Measurements from ENCODE around the gene PHF5A.
A peak's percentile ranks its signal among the peaks of the same experiment; 100 is the strongest.
"Not testable (repeated sequence)": the region's sequence is repeated elsewhere in the genome, so short reads cannot be mapped to it uniquely, and the experiment has no call there.

Gene PHF5A

DNA sequence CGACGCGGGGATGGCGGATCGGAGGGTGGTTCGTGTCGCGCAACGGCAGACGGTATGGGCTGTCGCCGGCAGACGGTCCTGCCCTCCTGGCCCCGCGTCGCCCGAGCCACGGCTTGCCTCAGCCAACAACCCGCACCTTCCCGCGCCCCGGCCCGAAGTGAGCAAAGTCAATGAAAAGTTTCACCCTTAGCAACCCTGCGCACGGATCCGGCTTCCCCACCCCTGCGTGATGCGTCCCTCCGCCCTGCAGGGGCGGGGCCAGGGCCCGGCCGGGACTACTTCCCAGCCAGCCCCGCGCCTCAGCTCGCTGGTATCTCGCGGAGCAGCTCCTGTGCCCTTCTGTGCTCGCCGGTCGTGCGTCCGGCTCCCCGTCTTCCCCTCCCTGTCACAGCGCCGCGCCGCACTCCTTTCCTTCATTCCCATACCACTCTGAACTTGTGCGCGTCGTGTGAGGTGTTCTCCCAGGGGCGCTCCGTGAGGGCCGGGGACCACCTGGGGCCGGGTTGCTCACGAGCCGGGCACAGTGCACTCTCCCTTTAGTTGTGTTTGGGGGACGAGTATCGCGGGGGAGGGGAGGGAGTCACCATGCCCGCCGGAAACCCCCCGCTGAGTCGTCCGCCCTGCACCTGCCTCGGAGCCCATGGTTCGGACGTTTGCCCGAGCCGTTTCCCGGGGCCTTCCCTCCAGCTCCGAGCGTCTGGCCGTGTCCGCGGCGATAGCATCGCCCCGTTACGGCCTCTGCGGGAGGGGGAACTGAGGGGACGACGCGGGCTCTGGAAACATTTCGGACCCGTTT is 21.7 kb downstream of the PHF5A start, which contains the start of gene TOB2:
Gene TOB2 (minus strand): TSS at position 163 of the 796 bp plus-strand sequence. CDS start 9,456 bp downstream, outside the sequence.
- peak; percentile 94 for DNase-seq (ENCODE audit: low spot score)

DNA sequence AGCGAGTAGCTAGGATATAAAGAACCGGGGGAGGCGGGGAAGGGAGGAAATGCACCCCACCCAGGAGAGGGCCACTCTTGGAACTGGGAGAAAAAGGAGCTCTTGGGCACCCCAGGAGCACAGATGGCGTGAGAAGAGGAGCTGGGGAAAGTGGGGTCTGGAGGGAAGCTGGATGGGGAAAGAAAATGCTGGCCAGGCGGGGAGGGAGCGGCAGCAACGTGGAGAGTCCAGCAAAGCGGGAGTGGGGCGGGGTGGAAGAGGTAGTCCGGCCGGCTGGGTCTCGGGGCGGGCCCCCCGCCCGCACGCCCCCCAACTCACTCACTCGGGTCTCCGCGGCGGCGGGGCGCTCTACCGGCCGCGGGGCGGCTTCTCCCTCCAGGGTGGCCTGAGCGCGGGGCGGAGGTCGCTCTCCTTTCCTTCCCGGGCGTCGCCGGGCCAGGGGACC is 22.4 kb downstream of the PHF5A start:
- DNase-seq (ENCODE audit: low spot score), result peak; percentile 48

DNA sequence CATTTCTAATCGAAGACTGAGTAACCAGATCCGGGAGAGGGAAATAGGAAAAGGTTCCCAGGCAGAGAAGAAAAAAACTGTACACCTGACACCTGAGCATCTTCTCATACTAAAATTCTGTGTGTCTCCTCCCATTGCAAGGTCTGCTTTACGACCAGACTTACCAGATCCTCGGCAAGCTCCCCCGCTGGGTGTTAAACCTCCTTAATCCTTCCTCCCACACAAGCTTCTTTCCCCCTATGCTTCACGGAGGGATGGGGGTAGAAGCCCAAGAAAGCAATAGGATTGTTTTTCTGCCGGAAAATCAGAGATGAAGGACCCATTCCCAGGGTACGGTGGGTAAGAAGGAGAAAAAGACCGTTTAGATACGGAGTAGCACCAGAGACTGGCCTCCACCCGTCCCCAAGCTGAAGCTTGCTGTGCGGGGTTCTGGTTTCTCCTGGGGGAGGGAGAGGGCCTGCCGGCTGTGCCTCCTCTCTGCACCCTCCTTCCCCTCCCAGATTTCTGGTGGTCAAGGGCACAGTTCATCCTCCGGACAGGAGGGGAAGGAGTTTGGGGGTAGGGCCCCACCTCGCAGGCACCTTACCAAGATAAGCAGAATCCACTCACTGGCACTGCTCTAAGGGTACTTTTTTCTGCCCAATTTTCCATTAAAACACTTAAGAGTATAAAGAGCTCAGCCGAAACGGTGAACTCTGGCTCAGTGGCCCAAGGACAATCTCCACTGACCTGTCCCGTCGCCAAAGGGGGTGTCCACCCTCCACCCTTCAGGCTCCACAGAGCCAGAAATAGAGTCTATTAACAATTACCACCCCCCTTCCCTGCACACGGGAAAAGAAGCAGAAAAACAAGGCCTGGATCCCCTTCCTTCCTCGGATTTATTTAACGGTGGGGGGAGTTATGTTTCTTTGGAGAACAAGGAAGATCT is 23.1 kb downstream of the PHF5A start:
- peak; percentile 54 for DNase-seq (ENCODE audit: low spot score)

DNA sequence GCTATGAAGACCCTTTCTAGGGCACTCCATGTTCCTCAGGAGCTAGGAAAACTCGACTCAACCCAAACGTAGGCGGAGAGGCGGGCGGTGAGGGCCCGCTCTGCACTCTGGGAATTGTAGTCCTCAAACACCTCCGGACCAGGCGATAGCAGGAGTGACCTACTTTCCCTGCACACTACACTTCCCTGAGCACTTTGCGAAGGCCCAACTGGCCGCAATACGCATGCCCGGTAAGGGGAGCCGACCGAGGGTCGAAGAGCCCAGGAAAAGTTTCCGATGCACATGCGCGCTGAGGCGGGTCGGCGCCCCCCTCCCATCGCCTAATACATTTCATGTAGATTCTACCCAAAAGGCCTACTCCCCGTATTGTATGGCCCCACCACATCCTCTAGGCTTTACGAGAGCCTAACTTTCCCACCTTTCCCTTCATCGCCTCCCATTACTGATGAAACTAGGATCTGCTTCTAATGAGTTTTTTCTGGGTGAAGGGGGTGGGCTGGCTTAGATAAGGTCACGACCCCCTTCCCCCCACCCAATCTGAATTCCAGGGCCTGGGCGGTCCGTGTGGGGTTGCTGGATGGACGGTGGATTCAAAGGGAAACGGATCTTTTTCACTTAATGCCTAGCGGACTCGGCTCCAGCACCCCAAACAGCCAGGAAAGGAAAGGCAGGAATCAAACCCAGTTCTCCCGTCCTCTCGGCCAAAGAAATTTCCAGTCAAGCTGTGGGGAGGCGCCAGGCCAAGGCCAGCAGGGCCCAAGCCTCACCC is 23.9 kb downstream of the PHF5A start:
- peak; percentile 90 for DNase-seq (ENCODE audit: low spot score)

DNA sequence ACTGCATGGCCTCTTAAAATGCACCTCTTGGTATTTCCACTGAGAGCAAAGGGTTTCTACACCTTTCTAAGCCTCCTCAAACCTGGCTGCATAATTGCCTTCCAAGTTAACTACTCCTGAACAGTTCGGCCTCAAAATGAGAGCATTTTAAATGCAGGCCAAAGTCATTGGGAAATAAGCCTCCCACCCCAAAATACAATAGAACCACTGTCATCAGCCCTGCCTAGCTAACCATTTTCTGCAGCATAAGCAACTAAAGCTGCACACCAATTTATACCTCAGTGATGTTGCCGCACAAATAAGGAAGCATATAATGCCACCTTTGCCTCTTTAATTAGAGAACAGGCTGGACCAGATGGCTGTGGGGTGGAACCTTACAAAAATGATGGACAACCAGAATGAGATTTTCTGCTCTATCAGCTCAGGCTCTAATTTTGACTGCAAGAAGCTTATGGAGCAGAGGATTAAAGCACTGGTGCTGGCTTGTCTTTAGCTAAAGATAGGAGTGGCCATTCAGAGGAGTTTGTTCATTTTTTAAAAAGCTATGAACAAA is 26.2 kb downstream of the PHF5A start:
- no peak for DNase-seq (ENCODE audit: low spot score)

DNA sequence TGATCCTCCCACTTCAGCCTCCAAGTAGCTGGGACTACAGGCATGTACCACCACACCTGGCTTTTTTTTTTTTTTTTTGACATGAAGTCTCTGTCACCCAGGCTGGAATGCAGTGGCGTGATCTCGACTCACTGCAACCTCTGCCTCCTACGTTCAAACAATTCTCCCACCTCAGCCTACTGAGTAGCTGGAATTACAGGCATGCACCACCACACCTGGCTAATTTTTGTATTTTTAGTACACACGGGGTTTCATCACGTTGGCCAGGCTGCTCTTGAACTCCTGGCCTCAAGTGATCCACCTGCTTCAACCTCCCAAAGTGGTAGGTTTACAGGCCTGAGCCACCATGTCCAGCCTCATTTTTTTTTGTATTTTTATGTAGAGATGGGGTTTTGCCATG is 28.0 kb downstream of the PHF5A start:
- DNase-seq (ENCODE audit: low spot score), result not testable (repeated sequence)

DNA sequence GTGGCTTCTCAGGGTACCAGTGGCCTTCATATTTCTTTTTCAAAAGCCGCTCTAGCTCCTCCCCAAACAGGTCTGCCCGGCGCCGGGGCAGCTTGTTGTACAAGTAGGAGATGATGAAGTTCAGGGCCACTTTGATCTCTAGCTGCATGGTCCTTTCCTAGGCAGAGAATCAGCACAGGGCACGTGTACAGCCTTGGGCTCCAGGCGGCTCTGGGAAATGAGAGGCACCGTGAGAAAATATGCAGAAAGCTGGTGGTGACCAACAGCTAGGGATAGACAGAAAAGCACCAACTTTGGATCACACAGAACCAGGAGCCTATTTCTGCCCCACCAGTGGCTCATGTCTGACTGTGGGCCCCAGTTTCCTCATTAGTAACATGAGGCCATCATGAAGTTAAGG is 31.3 kb downstream of the PHF5A start:
- DNase-seq (ENCODE audit: low spot score), result no peak

DNA sequence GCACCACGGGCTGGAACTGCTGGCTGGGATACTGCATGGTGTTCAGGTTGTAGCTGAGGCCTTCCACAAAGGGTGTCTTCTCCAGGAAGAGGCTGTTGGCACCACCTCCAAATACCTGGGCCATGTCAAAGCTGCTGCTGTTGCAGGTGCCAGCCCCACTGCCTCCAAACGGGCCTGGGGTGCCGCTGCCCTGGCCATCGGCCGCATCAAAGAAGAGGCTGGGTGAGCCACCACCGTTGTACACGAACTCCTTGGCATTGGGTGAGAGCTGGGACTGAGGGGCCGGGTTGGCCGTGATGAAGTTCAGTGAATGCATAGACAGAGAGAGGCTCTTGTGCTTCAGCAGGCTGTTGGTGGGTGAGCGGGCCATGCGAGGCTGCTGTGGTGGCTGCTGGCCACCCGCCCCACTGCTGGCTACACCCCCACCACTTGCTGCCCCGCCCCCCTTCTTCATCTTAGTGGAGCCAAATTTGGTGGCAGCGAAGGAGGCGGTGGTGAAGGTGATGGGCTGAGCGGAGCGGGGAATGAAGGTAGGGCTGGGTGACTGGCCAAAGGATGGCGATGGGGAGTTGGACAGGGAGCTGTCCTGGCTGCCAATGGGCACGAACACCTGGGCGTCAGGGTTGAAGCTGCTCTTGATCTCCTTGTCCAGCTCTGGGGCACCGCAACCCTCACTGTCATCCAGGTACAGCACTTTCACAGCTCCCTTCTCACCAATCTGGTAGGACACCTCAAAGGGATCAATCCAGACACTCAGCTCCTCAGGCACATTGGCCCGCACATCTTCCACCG is 32.0 kb downstream of the PHF5A start:
- no peak for DNase-seq (ENCODE audit: low spot score)

DNA sequence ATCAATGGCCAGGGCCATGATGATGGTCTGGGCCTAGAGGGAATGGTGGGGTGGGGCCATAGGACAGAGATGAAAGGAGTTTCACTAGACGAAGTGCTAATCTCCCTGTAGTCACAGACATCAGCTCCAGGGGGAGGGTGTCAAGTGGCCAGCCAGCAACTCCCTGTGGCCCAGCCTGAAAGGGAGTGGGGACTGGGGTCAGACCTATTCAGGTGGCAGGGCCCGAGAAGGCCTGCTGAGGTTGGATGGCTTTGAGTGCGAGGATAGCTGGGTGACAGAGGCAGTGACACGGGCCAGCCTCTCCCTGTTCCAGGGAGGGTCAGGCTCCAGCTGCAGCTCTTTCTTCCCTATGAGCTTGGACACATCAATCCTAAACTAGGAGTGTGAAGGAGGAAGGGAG is 32.9 kb downstream of the PHF5A start:
- DNase-seq (ENCODE audit: low spot score), result no peak

DNA sequence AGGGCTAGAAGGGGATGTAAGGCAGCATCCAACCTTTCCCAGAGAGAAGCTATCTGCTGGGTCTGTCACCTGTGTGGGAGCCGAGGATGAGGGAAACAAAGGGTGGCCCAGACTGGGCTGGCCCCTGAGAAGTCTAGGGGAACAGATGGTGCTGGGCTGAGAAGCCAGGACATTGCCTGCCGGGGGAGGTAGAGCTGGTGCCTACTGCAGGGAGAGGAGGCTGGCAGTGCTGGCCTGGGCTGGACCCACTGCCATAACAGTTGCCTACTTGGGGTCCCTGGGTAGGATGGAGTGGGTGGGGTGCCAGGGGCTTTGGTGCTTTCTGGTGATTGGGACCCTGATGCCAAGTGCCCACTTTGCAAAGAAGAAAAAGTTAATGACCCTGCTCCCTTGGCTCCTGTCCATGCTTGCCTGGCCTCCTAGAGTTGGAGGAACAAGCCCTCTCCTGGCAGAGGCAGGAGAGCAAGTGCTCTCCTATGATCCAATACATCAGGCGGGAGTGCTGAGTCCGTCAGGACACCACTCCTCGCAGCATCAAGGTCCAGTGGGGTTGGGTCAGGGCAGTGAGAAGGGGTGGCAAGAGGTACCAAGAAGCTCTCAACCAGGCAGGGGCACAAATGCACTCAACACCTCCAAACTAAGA is 34.0 kb downstream of the PHF5A start:
- not testable (repeated sequence) for DNase-seq (ENCODE audit: low spot score)

DNA sequence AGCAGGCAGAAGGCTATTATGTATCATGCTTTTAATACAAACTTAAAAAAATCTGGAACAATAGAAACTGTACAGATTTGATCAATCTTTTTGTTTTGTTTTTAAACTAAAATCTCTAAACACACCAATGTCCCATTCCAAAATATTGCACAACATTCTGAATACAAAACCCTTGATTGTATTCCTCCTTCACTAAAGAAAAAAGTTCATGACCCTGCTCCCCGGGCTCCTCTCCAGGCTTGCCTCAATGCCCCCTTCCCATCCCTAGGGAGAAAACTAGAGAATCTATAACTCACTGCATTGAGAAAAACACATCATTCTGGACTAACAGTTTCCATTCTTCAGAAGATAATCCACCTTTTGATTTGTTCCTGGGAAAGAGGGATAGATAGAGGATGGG is 35.0 kb downstream of the PHF5A start:
- DNase-seq (ENCODE audit: low spot score), result not testable (repeated sequence)

DNA sequence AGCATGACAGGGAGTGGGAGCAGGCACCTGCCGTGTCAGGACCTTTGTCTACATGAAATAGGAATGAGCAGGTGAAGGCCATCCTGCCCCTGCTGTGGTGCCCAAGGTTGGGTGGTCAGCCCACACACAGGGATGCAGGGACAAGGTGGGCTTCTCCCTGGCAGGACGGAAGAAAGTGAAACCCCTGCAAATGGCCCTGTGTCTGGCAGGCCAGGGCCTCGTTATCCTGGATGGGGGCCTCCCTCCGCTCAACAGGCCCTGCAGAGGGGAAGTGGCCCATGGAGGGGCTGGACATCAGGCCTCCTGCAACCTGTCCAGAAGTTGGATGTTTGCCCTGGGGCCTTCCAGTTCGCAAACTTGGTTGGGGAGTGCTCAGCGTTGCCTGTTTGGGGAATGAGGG is 36.8 kb downstream of the PHF5A start:
- no peak for DNase-seq (ENCODE audit: low spot score)

DNA sequence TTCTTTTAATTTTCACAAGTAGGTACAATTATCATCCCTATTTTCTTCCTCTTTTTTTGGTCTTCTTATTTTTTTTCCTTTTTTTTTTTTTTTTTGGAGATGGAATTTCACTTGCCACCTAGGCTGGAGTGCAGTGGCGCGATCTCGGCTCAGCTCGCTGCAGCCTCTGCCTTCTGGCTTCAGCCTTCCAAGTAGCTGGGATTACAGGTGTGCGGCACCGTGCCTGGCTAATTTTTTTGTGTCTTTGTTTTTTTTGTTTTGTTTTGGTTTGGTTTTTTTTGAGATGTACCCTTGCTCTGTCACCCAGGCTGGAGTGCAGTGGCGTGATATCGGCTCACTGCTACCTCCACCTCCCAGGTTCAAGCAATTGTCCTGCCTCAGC is 38.5 kb downstream of the PHF5A start:
- no peak for DNase-seq (ENCODE audit: low spot score)

DNA sequence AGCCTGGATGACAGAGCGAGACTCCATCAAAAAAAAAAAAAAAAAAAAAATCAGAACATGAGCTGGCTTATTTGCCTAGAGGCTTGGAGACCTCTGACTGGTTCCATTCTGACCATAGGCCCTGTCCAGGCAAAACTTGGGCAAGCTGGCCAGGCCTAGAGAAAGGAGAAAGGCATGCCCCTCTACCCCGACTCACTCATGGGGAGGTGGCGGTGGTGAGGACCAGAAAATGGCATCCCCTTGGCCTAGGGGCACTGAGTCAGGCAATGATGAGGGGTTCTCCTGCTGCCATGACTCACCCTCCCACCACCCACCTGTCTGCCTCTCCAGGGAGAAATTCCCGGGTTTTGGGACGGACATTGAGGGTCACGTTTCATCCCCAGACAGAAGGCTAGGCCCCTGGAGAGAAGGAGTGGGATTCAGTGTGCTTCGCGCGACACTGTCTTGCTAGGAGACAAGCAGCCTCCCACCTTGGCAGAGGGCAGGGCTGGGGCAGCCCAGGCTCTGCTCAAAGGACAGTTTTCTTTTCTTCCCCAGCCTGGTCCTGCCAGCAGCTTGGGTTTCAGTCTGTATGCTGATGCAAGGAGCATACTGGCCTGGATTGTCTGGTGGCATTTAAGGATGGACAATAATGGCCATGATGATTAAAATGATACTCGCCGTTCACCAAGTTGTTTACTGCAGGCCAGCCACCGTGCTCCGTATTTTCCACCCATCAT is 39.1 kb downstream of the PHF5A start:
- DNase-seq (ENCODE audit: low spot score), result no peak

DNA sequence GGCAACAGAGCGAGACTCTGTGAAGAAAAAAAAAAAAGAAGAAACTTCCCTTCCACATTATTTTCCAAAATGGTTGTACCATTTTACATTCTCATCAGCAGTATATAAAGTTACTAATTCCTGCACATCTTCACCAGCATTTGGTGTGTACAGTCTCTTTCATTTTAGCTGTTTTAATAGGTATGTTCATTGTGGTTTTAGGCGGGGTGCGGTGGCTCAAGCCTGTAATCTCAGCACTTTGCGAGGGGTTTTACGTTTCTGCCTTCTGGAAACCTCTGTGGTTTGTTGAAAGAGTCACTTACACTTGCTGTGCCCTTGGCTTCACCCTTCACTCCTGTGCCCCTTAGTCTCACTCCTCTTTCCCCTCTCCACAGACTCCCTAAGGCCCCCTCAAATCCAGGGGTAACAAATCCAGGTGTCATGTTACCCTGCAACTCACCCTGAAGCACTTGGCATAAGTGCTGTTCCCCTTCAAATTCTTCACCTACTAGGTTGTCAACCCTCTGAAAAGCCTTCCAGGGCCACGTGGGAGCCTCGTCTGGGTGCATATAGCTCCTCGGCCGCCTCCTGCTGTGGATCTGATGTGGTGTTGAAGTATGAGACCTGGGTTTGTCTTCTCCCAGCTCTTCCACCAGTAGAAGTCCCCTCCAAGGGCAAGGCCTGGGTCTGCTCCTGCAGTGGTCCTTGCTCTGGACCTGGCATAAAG is 42.7 kb downstream of the PHF5A start:
- no peak for DNase-seq (ENCODE audit: low spot score)

DNA sequence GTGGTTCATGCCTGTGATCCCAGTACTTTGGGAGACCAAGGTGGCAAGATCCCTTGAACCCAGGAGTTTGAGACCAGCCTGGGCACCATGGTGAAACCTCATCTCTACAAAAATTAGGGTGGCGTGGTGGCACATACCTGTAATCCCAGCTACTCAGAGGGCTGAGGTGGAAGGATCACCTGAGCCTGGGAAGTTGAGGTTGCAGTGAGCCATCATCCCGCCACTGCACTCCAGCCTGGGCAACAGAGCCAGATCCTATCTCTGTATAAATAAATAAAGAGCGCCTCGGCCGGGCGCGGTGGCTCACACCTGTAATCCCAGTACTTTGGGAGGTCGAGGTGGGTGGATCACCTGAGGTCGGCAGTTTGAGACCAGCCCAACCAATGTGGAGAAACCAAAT is 49.8 kb downstream of the PHF5A start:
- DNase-seq (ENCODE audit: low spot score), result no peak

DNA sequence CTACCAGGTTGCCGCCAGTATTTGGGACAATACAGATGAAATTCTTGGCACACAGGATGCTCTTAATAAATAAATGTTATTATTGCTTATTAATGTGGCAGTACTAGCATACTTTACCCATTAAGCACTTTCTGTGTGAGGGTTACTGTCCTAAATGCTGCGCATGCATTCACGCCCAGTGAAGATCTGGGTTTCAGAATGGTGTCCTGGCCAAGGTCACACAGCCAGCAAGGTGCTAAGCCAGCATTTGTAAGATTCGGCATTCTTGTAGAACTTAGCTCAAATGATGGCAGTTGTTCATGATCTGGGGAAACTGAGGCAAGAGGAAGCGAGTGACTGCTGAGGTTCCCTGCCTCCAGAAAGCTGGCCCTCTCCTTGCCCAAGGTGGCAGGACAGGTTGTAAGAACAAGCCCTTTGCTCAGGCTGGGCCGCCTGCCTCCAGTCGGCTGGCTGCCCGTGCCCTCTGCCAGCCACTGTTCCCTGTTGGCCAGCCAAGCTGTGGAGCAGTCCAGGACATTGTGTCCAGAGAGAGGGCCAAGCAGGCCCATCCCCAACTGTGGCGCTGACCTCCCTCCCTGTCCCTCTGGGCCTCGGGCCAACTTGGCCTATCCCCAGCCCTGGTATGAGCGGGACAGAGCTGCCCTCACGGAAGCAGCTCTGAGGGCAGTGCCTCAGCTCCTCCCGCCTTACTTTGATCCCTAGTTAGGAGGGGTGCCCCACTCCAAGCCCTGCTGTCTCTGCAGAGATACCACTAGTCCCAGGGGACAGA is 50.7 kb downstream of the PHF5A start:
- no peak for DNase-seq (ENCODE audit: low spot score)

DNA sequence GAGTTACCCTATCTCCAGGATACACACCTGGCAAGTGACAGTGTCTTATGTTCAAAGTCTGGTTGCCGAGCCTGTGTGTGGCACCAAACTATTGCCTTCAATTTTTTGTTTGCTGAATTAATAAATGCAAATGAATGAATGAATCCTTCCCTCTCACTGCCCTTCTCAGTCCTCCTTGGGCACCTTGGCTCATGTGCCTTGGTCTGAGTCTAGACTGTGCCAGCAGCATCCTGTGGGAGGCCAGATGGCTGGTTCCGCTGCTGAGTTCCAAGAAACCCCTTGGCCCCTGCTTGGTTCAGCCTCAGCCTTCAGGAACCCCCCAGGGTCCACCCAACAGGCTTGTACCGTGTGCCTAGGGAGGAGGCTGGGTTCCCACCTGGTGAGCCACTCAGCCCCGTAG is 52.9 kb downstream of the PHF5A start:
- DNase-seq (ENCODE audit: low spot score), result no peak

Measured in hematopoietic multipotent progenitor cell treated with erythropoietin and hydrocortisone succinate and interleukin-3 and kit ligand, for 17 days (in vitro differentiated cells).